Measurements from ENCODE around the gene HPCAL1.

Gene HPCAL1

GRCh38 chr2:10428924-10429323 lies 126.2 kb downstream of the HPCAL1 start:
- DNase-seq (ENCODE audit: low read depth) = no peak
- TF ChIP-seq CTCF (conservative IDR thresholded peaks at IDR 0.05; ENCODE audit: low read length) = no peak
- H3K4me3 ChIP-seq (ENCODE audit: low read length) = no peak overlapping the region

- no peak for DNase-seq (ENCODE audit: low read depth)
- H3K4me3 ChIP-seq (ENCODE audit: low read length) = no peak overlapping the region
- TF ChIP-seq CTCF (conservative IDR thresholded peaks at IDR 0.05; ENCODE audit: low read length) = no peak
Observed at GRCh38 chr2:10430886-10431622, 128.3 kb downstream of the HPCAL1 start.

- H3K4me3 ChIP-seq (ENCODE audit: low read length) = no peak overlapping the region
- TF ChIP-seq CTCF (conservative IDR thresholded peaks at IDR 0.05; ENCODE audit: low read length) = no peak
- no peak for DNase-seq (ENCODE audit: low read depth)
Observed at GRCh38 chr2:10431797-10432196, 129.1 kb downstream of the HPCAL1 start.

GRCh38 chr2:10432311-10433181 lies 129.8 kb downstream of the HPCAL1 start:
- no peak overlapping the region for H3K4me3 ChIP-seq (ENCODE audit: low read length)
- TF ChIP-seq CTCF (conservative IDR thresholded peaks at IDR 0.05; ENCODE audit: low read length) = no peak
- DNase-seq (ENCODE audit: low read depth) = no peak

- no peak overlapping the region for H3K4me3 ChIP-seq (ENCODE audit: low read length)
- no peak for DNase-seq (ENCODE audit: low read depth)
- TF ChIP-seq CTCF (conservative IDR thresholded peaks at IDR 0.05; ENCODE audit: low read length) = no peak
Observed at GRCh38 chr2:10433264-10433946, 130.7 kb downstream of the HPCAL1 start.

- DNase-seq (ENCODE audit: low read depth) = no peak
- no peak for TF ChIP-seq CTCF (conservative IDR thresholded peaks at IDR 0.05; ENCODE audit: low read length)
- no peak overlapping the region for H3K4me3 ChIP-seq (ENCODE audit: low read length)
Observed at GRCh38 chr2:10433947-10434885, 131.5 kb downstream of the HPCAL1 start.

All from AG10803 (cell line).